Lower leg skin (tissue), 3 donors: ENCODE measurements around the gene IFNG.

Experiments used
- POLR2A ChIP-seq, 2 donors: fragments of 450-650 bp; IDR thresholded peaks; one replicate each; pipeline ENCODE4 v1.6.1; 2016 to 2017; ENCODE audit warnings: antibody characterized with exemption in 2 of 2, mild to moderate bottlenecking in 1 of 2, moderate library complexity in 1 of 2
- TF ChIP-seq, protein P1 (sequence below), 3 donors: fragments of 450-650 bp; IDR thresholded peaks; one replicate each; pipeline ENCODE4 v1.5.1; 2016; ENCODE audit warnings: antibody characterized with exemption in 3 of 3, mild to moderate bottlenecking in 3 of 3, moderate library complexity in 2 of 3

DNA sequence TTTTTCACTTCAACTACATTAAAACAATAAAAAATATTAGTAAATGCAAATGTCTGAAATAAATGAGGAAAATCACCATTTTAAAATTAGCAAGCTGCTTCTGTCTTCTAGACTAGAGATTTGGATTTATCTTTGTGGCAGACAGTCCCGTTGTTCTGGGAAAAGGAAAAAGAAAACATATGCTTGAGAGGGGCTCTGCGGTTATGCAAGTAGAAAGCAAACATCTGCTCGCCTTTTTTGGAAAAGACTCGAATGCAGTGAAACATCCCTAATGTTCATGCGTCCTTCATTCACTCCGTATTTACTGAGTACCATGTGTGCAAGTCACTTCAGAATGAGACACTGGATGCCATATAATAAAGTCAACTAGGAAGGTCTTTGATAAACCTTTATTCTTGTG, 44.9 kb downstream of the IFNG start:
- no peak for TF ChIP-seq POLR2A (IDR thresholded peaks at IDR 0.05)
- TF ChIP-seq, protein P1, sequence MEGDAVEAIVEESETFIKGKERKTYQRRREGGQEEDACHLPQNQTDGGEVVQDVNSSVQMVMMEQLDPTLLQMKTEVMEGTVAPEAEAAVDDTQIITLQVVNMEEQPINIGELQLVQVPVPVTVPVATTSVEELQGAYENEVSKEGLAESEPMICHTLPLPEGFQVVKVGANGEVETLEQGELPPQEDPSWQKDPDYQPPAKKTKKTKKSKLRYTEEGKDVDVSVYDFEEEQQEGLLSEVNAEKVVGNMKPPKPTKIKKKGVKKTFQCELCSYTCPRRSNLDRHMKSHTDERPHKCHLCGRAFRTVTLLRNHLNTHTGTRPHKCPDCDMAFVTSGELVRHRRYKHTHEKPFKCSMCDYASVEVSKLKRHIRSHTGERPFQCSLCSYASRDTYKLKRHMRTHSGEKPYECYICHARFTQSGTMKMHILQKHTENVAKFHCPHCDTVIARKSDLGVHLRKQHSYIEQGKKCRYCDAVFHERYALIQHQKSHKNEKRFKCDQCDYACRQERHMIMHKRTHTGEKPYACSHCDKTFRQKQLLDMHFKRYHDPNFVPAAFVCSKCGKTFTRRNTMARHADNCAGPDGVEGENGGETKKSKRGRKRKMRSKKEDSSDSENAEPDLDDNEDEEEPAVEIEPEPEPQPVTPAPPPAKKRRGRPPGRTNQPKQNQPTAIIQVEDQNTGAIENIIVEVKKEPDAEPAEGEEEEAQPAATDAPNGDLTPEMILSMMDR (IDR thresholded peaks at IDR 0.05), result no peak
